ENCODE data around the gene CDC42. TPM values are rescaled to one million over a fixed set of nuclear protein-coding genes. Genes with fewer than 3 reads are reported as not detected.
A peak's percentile ranks its signal among the peaks of the same experiment; 100 is the strongest.

CDC42 gene
- total RNA-seq, 1 experiment from 2014 or later, result 429 TPM

DNA sequence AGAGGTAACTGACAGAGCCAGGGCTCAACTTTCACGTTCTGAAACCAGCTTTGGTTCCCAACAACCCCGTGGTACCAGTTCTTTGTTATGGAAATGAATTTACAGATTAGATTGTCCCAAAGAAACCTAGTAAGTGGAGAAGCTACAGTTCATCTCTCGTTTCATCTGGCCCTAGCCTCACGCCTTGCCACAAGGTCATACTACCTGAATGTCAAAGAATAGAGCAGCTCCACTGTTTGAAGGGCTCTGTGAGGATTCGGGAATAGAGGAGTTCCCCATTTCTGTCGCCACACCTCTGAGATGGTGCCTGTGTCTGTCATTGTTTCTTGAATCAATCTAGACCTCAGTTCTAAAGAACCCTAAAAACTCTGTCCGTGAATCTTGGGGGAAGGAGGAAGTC is 15.0 kb upstream of the CDC42 start:
- no peak for DNase-seq (ENCODE audit: low spot score)

GRCh38 chr1:22038036-22038435 is 14.5 kb upstream of the CDC42 start:
- no peak for DNase-seq (ENCODE audit: low spot score)

- peak; percentile 64 for DNase-seq (ENCODE audit: low spot score)
Observed at GRCh38 chr1:22039594-22040285, 12.8 kb upstream of the CDC42 start.

GRCh38 chr1:22040286-22040623 is 12.3 kb upstream of the CDC42 start:
- no peak for DNase-seq (ENCODE audit: low spot score)

- no peak for DNase-seq (ENCODE audit: low spot score)
Observed at GRCh38 chr1:22041505-22041904, 11.0 kb upstream of the CDC42 start.

DNA sequence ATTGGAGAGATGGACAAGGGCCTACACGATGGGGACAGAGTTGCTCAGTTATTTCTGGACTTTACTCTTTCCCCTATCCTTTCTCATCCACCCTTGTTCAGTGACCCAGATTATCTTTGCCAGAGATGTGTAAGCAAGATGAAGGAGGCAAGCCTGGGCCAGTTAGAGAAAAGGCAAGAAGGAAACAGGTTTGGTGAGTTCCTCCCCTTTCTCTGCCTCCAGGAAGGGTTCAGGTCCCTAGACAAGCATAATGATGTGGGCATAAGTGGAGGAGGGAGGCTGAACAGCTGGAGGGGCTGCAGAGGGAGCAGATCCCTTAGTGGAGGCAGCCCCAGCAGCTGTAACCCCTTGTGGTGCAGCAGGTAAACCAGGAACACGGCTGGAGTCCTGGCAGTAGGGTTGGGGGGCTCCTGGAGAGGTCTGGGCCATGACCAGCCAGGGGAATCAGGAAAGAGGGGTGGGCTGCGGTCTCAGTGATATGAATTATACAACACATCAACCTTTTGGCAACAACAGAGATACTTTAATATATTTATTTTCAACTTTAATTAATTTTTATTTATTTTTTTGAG is 9.2 kb upstream of the CDC42 start:
- no peak for DNase-seq (ENCODE audit: low spot score)

GRCh38 chr1:22044690-22045420 is 7.7 kb upstream of the CDC42 start:
- no peak for DNase-seq (ENCODE audit: low spot score)

DNA sequence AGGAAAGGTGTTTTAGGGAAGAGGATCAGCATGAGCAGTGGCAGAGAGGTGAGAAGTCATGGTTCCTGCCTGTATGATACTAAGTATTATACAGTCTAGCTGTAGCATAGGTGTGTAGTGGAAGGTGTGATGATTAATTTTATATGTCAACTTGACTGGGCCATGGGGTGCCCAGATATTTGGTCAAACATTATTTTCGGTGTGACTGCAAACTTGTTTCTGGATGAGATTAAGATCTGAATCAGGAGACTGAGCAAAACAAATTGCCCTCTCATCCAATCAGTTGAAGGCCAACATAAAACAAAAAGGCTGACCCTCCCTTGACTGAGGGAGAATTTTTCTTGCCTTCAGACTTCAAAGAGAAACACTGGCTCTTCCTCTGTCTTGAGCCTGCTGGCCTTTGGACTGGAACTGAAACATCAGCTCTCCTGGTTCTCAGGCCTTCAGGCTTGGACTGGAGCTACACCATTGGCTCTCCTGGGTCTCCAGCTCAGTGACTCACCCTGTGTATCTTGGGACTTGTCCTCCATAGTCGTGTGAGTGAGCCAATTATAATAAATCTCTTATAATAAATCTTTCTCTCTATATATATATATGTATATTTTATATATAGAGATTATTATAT is 6.8 kb upstream of the CDC42 start:
- no peak for DNase-seq (ENCODE audit: low spot score)

GRCh38 chr1:22048351-22049192 is 3.9 kb upstream of the CDC42 start:
- DNase-seq (ENCODE audit: low spot score), result no peak

DNA sequence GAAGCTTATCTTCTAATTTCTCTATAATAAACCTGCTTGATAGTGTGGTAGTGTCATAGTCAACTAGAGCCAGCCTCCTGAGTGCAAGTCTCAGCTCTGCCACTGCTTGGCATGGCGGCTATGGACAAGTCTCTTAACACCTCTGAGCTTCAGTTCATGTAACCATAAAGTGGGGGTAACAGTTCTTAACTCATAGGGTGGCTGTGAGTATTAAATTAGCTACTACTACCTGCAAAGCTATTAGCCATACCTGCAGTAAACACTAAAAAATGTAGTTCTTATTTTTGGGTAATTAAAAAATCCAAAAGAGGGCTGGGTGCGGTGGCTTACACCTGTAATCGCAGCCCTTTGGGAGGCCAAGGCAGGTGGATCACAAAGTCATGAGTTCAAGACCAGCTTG is 2.2 kb upstream of the CDC42 start:
- DNase-seq (ENCODE audit: low spot score), result no peak

DNA sequence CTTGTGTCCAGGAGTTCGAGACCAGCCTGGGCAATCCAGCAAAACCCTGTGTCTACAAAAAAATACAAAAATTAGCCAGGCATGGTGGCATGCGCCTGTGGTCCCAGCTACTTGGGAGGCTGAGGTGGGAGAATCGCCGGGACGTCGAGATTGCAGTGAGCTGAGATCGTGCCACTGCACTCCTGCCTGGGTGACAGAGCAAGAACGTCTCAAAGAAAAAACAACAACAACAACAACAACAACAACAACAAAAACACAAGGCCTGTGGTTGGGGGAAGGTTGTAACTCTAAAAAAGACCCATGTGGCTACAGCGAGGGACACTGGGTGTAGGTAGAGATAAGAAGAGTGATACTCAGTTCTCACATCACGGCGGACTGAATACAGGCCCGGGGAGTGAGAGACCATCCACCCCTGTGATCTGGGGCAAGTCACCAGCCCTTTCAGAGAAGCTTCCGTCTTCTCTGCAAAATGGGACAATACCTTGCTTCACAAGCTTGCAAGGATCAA is 848 bp upstream of the CDC42 start:
- no peak for DNase-seq (ENCODE audit: low spot score)

GRCh38 chr1:22053017-22053860 is 730 bp downstream of the CDC42 start:
- DNase-seq (ENCODE audit: low spot score), result peak; percentile 60

GRCh38 chr1:22053861-22054770 is 1.6 kb downstream of the CDC42 start:
- no peak for DNase-seq (ENCODE audit: low spot score)

DNA sequence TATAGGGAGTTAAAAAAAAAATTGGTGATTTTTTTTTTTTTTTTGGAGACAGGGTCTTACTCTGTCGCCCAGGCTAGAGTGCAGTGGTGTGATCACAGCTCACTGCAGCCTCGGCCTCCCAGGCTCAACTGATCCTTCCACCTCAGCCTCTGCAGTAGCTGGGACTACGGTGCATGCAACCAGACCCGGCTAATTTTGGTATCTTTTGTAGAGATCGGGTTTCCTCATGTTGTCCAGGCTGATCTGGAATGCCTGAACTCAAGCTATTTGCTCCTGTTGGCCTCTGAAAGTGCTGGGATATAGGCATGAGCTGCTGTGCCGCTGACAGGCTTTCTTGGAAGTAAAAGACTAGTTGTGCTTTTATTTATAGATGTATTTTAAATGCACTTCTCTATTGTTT is 3.0 kb downstream of the CDC42 start:
- no peak for DNase-seq (ENCODE audit: low spot score)

GRCh38 chr1:22056043-22056442 is 3.5 kb downstream of the CDC42 start:
- DNase-seq (ENCODE audit: low spot score), result no peak

DNA sequence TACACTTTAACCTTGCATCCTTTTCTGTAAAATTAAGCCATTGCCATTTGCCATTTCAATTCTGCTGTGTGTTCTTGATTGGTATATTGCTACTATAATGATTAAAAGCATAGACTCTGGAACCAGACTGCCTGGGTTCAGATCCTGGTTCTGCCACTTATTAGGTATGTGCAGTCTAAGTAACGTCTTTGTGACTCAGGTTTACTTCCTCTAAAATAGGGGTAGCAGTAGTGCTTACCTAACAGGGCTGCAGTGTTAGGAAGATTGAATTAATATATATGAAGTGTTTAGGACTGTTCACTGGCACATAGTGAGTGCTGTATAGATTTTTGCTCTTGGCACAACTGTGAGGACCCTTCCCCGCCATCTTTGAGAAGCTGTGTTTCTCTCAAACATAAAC is 4.4 kb downstream of the CDC42 start:
- DNase-seq (ENCODE audit: low spot score), result no peak

GRCh38 chr1:22057861-22058260 is 5.4 kb downstream of the CDC42 start:
- DNase-seq (ENCODE audit: low spot score), result no peak

DNA sequence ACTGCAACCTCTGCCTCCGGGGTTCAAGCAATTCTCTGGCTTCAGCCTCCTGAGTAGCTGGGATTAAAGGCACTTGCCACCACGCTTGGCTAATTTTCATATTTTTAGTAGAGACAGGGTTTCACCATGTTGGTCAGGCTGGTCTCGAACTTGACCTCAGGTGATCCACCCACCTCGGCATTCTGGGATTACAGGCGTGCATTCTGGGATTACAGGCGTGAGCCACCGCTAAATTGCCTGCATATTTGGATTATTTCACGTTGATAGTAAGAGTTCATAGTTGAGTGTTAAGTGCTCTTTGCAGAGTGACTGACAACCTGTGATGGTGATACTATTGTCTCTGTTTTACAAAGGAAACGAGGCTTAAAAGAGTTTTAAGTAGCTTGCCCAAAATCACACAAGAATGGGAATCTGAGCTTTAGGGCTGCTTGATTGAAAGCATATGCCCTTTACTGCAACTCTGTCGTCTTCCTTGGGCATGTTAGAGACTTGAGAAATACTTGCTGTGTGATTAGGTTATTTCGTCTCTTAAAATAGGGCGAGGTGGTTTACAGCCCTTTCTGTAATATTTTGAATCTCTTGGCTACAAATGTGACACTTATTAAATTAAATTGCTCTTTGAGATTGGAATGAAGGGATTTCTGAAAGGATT is 12.4 kb downstream of the CDC42 start:
- DNase-seq (ENCODE audit: low spot score), result no peak

DNA sequence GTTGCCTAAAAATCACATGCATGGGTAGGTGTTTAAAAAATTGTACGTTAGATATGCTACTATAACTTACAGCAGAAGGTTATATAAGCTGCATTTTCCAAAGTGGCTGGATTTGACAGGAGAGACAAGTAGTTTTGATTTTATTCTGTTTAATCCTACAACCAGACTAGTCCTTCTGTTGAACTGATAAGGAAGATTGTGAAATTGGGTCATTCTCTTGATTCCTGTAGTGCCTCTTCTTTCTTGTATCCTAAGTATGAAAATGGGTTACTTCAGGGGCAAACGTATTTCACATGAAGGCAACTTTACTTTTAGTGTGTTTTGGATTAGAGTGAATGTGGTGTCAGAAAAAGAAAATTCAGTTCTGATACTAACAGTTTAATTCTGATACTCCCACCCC is 19.0 kb downstream of the CDC42 start:
- DNase-seq (ENCODE audit: low spot score), result no peak

Measured in H4 (cell line).